IMR-90 (cell line): Measurements from ENCODE around the gene RHOD. TPM values are rescaled to one million over a fixed set of nuclear protein-coding genes. Genes with fewer than 3 reads are reported as not detected.

Experiments
- ATAC-seq: fragments of 200-7000 bp; cut with Tn5 transposase; 2 replicates; pipeline ENCODE4 v1.9.1; 2020; ENCODE audit warnings: low read depth, mild to moderate bottlenecking, moderate library complexity
- BruUV-seq: library from RNA; stranded (reverse); fragments of 400-500 nt; replicated peaks from 2 replicates; lab custom pipeline; 2021; lab: Mats Ljungman, UMichigan
- CTCF ChIA-PET: fragments of 300-600 bp; formaldehyde crosslinking; extraction: SDS; loops from one replicate; lab custom pipeline; 2021; ENCODE audit warnings: antibody characterized with exemption; lab: Yijun Ruan, JAX
- POLR2A ChIA-PET: fragments of 300-600 bp; sonication (Branson Sonifier 250); formaldehyde crosslinking; loops from one replicate; lab custom pipeline; 2022; ENCODE audit warnings: antibody characterized with exemption; ENCODE audit not compliant: unreplicated experiment; lab: Charles Lee
- DNase-seq: peaks from one replicate; pipeline ENCODE4 v3.0.0; 2013
- H2AFZ ChIP-seq: replicated peaks from 2 replicates; pipeline ENCODE3; 2013; ENCODE audit warnings: low read length, mild to moderate bottlenecking; ENCODE audit not compliant: poor library complexity
- H2AK5ac ChIP-seq: 2 replicates; pipeline ENCODE4 v1.6.1; 2013; ENCODE audit warnings: low read depth, low read length, inconsistent platforms
- H2AK9ac ChIP-seq: replicated peaks from 2 replicates; pipeline ENCODE3; 2013; ENCODE audit warnings: mild to moderate bottlenecking, low read depth, low read length, moderate library complexity; ENCODE audit not compliant: poor library complexity
- H2BK120ac ChIP-seq: 2 replicates; pipeline ENCODE4 v1.6.1; 2013; ENCODE audit warnings: low read depth, low read length, inconsistent platforms
- H2BK15ac ChIP-seq: 3 replicates; pipeline ENCODE4 v1.6.1; 2013; ENCODE audit warnings: low read depth, low read length, inconsistent platforms
- H2BK20ac ChIP-seq: 2 replicates; pipeline ENCODE4 v1.6.1; 2013; ENCODE audit warnings: low read depth, mild to moderate bottlenecking, inconsistent platforms, low read length, moderate library complexity
- H2BK5ac ChIP-seq: 2 replicates; pipeline ENCODE4 v1.6.1; 2013; ENCODE audit warnings: mild to moderate bottlenecking, low read depth, low read length, inconsistent platforms; ENCODE audit not compliant: poor library complexity, severe bottlenecking
- H3K14ac ChIP-seq: replicated peaks from 2 replicates; pipeline ENCODE4 v1.6.1; 2013; ENCODE audit warnings: low read depth, low read length, inconsistent platforms
- H3K18ac ChIP-seq: 2 replicates; pipeline ENCODE4 v1.6.1; 2013; ENCODE audit warnings: low read depth, low read length, control low read depth
- H3K23ac ChIP-seq: 2 replicates; pipeline ENCODE4 v1.6.1; 2013; ENCODE audit warnings: low read depth, low read length, inconsistent platforms
- H3K27ac ChIP-seq: 2 replicates; pipeline ENCODE4 v1.5.1; 2013; ENCODE audit warnings: mild to moderate bottlenecking, control low read depth, low read length; ENCODE audit not compliant: insufficient read depth
- H3K27me3 ChIP-seq: 2 replicates; pipeline ENCODE4 v1.6.1; 2013; ENCODE audit warnings: low read length; ENCODE audit not compliant: control insufficient read depth, insufficient read depth
- H3K36me3 ChIP-seq: 2 replicates; pipeline ENCODE4 v1.6.1; 2013; ENCODE audit warnings: low read length, mixed read lengths; ENCODE audit not compliant: control insufficient read depth, insufficient read depth
- H3K4ac ChIP-seq: 2 replicates; pipeline ENCODE4 v1.6.1; 2013; ENCODE audit warnings: low read depth, low read length, inconsistent platforms
- H3K4me1 ChIP-seq: 2 replicates; pipeline ENCODE4 v1.6.1; 2013; ENCODE audit warnings: low read length, mixed read lengths; ENCODE audit not compliant: control insufficient read depth, insufficient read depth
- H3K4me2 ChIP-seq: 2 replicates; pipeline ENCODE4 v1.6.1; 2013; ENCODE audit warnings: low read depth, mild to moderate bottlenecking, control low read depth, low read length, moderate library complexity
- H3K4me3 ChIP-seq: 2 replicates; pipeline ENCODE4 v1.5.1; 2013; ENCODE audit warnings: low read depth, mild to moderate bottlenecking, control low read depth, low read length, moderate library complexity; ENCODE audit not compliant: insufficient read depth
- H3K56ac ChIP-seq: 2 replicates; pipeline ENCODE4 v1.6.1; 2013; ENCODE audit warnings: low read length, inconsistent platforms; ENCODE audit not compliant: insufficient read depth; ENCODE audit errors: extremely low read depth
- H3K79me1 ChIP-seq, 2 experiments: 2 replicates each; pipeline ENCODE4 v1.6.1; 2013; ENCODE audit warnings: low read length in 2 of 2, inconsistent platforms in 1 of 2, low read depth in 1 of 2
- H3K9ac ChIP-seq: 2 replicates; pipeline ENCODE4 v1.6.1; 2013; ENCODE audit warnings: low read depth, low read length, control low read depth
- H3K9me1 ChIP-seq: 2 replicates; pipeline ENCODE4 v1.6.1; 2013; ENCODE audit warnings: low read length, inconsistent platforms; ENCODE audit not compliant: insufficient read depth
- H3K9me3 ChIP-seq: 2 replicates; pipeline ENCODE4 v1.6.1; 2013; ENCODE audit warnings: low read length; ENCODE audit not compliant: control insufficient read depth, insufficient read depth
- H4K20me1 ChIP-seq: 2 replicates; pipeline ENCODE4 v1.6.1; 2013; ENCODE audit warnings: low read length, inconsistent platforms; ENCODE audit not compliant: insufficient read depth
- H4K5ac ChIP-seq: 2 replicates; pipeline ENCODE4 v1.6.1; 2013; ENCODE audit warnings: mild to moderate bottlenecking, low read depth, low read length, control low read depth
- H4K8ac ChIP-seq, 2 experiments: 2 replicates each; pipeline ENCODE4 v1.6.1; 2013; ENCODE audit warnings: low read depth in 2 of 2, low read length in 2 of 2, control low read depth in 1 of 2, inconsistent platforms in 1 of 2
- H4K91ac ChIP-seq: 2 replicates; pipeline ENCODE4 v1.6.1; 2013; ENCODE audit warnings: low read depth, low read length, inconsistent platforms; ENCODE audit not compliant: insufficient read depth
- BHLHE40 ChIP-seq: fragments of 150-350 bp; IDR thresholded peaks from 2 replicates; pipeline ENCODE4 v1.6.1; 2016; ENCODE audit warnings: mild to moderate bottlenecking, low read depth, low read length
- CEBPB ChIP-seq: IDR thresholded peaks from 2 replicates; pipeline ENCODE4 v1.6.1; 2012; ENCODE audit warnings: low read depth, low read length, improper control_type of control experiment
- CTCF ChIP-seq: conservative IDR thresholded peaks from 2 replicates; pipeline ENCODE4 v1.5.1; 2012; ENCODE audit warnings: mild to moderate bottlenecking, low read depth, low read length, improper control_type of control experiment
- FOS ChIP-seq: fragments of 150-350 bp; IDR thresholded peaks from 2 replicates; pipeline ENCODE4 v1.6.1; 2016; ENCODE audit warnings: low read depth, low read length
- MAZ ChIP-seq: IDR thresholded peaks from 2 replicates; pipeline ENCODE4 v1.6.1; 2012; ENCODE audit warnings: low read depth, mild to moderate bottlenecking, low read length, improper control_type of control experiment, moderate library complexity, borderline replicate concordance
- MXI1 ChIP-seq: IDR thresholded peaks from 2 replicates; pipeline ENCODE4 v1.6.1; 2012; ENCODE audit warnings: low read depth, mild to moderate bottlenecking, low read length, moderate library complexity, borderline replicate concordance
- NFE2L2 ChIP-seq: fragments of 150-350 bp; IDR thresholded peaks from 2 replicates; pipeline ENCODE4 v1.6.1; 2016; ENCODE audit warnings: low read depth, mild to moderate bottlenecking, low read length
- RAD21 ChIP-seq: IDR thresholded peaks from 2 replicates; pipeline ENCODE4 v1.6.1; 2012; ENCODE audit warnings: low read length, improper control_type of control experiment
- RCOR1 ChIP-seq: IDR thresholded peaks from 2 replicates; pipeline ENCODE4 v1.6.1; 2012; ENCODE audit warnings: mild to moderate bottlenecking, low read length, improper control_type of control experiment; ENCODE audit not compliant: insufficient replicate concordance
- RFX5 ChIP-seq: IDR thresholded peaks from 2 replicates; pipeline ENCODE4 v1.8.0; 2012; ENCODE audit warnings: low read depth, mild to moderate bottlenecking, low read length, moderate library complexity
- USF2 ChIP-seq: fragments of 150-350 bp; IDR thresholded peaks from 2 replicates; pipeline ENCODE4 v1.6.1; 2017; ENCODE audit warnings: mild to moderate bottlenecking, antibody characterized with exemption, low read length, low read depth
- WGBS, 2 experiments: methylation state at CpG; one replicate each; pipeline versions ENCODE4 v1.1.5 to v1.1.7; 2013; ENCODE audit warnings: missing lambda C conversion rate in 2 of 2; ENCODE audit not compliant: insufficient read length in 1 of 2; ENCODE audit errors: extremely low coverage in 2 of 2; 5-methylcytosine and 5-hydroxymethylcytosine counted together
- dilution Hi-C: fragments of 300-500 bp; cut with HindIII; formaldehyde crosslinking; loops from one replicate; pipeline ENCODE4 v1.14.3; 2018; ENCODE audit warnings: low sequenced_read_pairs; ENCODE audit not compliant: unreplicated experiment
- in situ Hi-C: fragments of 300-500 bp; cut with MboI; formaldehyde crosslinking; loops from 3 replicates; pipeline ENCODE4 v1.14.3; 2019; ENCODE audit warnings: low sequenced_read_pairs, inconsistent platforms, mixed read lengths
- intact Hi-C: fragments of 100-400 bp; cut with micrococcal nuclease; formaldehyde crosslinking; loops from 2 replicates; pipeline ENCODE4 v1.10.0; 2022
- polyA plus RNA-seq, 3 experiments: library from polyadenylated mRNA; depleted of rRNA; stranded (reverse); fragments of >200 nt; gene quantifications; 2 replicates each; pipeline ENCODE4 v1.2.3, GENCODE V29; 2012; ENCODE audit warnings: low replicate concordance in 1 of 3
- total RNA-seq: library from RNA; depleted of rRNA; stranded (reverse); fragments of >200 nt; gene quantifications from 2 replicates; pipeline ENCODE4 v1.2.3, GENCODE V29; 2012

Gene RHOD
- total and polyA plus RNA-seq, 2 of the 4 experiments (the other 2 are of a cell fraction), result 4.7 to 10.9 TPM

GRCh38 chr11:67054836-67055523 lies 1.7 kb upstream of the RHOD start:
- no TSS peak for BruUV-seq

More at GRCh38 chr11:67054836-67055523, 1.7 kb upstream of the RHOD start:
- dilution Hi-C loops, result no loop called here
- Histone ChIP-seq H3K4ac (peak overlapping the region; percentile 94), H4K91ac (peak overlapping the region; percentile 83), H4K5ac (no peak overlapping the region), H3K27me3 (no peaks in the 10 kb centered on the region), H2AK9ac (peak overlapping the region; percentile 92), H3K79me1 (0 out of 4 replicates have a peak, but pooled peaks cover 0 to 12% of the 10 kb centered on the region in 2 experiments), H3K9me3 (no peaks in the 10 kb centered on the region), H2BK5ac (peak overlapping the region; percentile 89), H3K9me1 (peaks cover 10% of the 10 kb centered on the region), H3K23ac (peak overlapping the region; percentile 28; the same call in 1 of the 2 replicates), H3K18ac (peak overlapping the region; percentile 40; the same call in 1 of the 2 replicates), H2BK15ac (peak overlapping the region; percentile 71; the same call in 1 of the 3 replicates), H2AFZ (peak overlapping the region; percentile 88), H3K9ac (no peak overlapping the region), H2BK20ac (peak overlapping the region; percentile 68; the same call in 1 of the 2 replicates), H2AK5ac (peak overlapping the region; percentile 75), H3K14ac (peak overlapping the region; percentile 48), H3K56ac (no peak overlapping the region), H2BK120ac (peak overlapping the region; percentile 91), H3K4me3 (no peak overlapping the region), H3K4me1 (peaks cover 22% of the 10 kb centered on the region), H4K20me1 (no peaks in the 10 kb centered on the region), H4K8ac (peak overlapping the region; percentile 27 to 80; a peak in 2 of 4 replicates), H3K4me2 (peak overlapping the region; percentile 9; the same call in 1 of the 2 replicates), H3K36me3 (no peaks in the 10 kb centered on the region), H3K27ac (no peak overlapping the region)
- ChIA-PET CTCF (interaction anchor here (0.7 kb wide), 1 partner anchor 34 kb away, joined by 3 read pairs; no protein-coding TSS in a partner anchor), POLR2A (no interaction called here)
- DNase-seq (peak; percentile 88), ATAC-seq (peak; percentile 48)
- in situ Hi-C loops, result no loop called here
- TF ChIP-seq RFX5 (peak; percentile 82), MXI1 (peak; percentile 64; the same call in 1 of the 2 replicates), CTCF (no peak), CEBPB (peak; percentile 69), BHLHE40 (peak; percentile 53; the same call in 1 of the 2 replicates), USF2 (peak; percentile 75), NFE2L2 (no peak), FOS (peak; percentile 49), RAD21 (no peak), RCOR1 (peak; percentile 98), MAZ (peak; percentile 89)
- intact Hi-C loops, result no loop called here
- 67% methylated on average over 1 of the region's 10 CpGs; no CpG with 5 or more reads in 1 of the 2 experiments for WGBS, 2 experiments
